K562 (cell line): Measurements from ENCODE around the gene PUSL1. TPM values are rescaled to one million over a fixed set of nuclear protein-coding genes. Genes with fewer than 3 reads are reported as not detected.

Experiments
- ADNP ChIP-seq: fragments of 200-800 bp; sonication (Bioruptor generic); IDR thresholded peaks from 2 replicates; pipeline ENCODE4 v1.6.1; 2016; ENCODE audit warnings: missing genetic modification characterization, missing compliant biosample characterization
- ARNT ChIP-seq, 2 experiments: fragments of 450-650 bp; IDR thresholded peaks; 2 replicates each; pipeline ENCODE4 v1.6.1; 2016; ENCODE audit warnings: mild to moderate bottlenecking in 1 of 2
- BCOR ChIP-seq: fragments of 450-650 bp; IDR thresholded peaks from 2 replicates; pipeline ENCODE4 v1.6.1; 2016
- CBFA2T3 ChIP-seq: fragments of 450-650 bp; IDR thresholded peaks from 2 replicates; pipeline ENCODE4 v1.6.1; 2017
- CCAR2 ChIP-seq: fragments of 200-400 bp; formaldehyde crosslinking; IDR thresholded peaks from 2 replicates; pipeline ENCODE4 v1.6.1; 2017; ENCODE audit warnings: mild to moderate bottlenecking, low read depth, low read length
- CSDE1 ChIP-seq, 2 experiments: fragments of 450-650 bp; IDR thresholded peaks; 2 replicates each; pipeline ENCODE4 v1.6.1; 2016; ENCODE audit warnings: mild to moderate bottlenecking in 1 of 2
- DDX20 ChIP-seq: fragments of 450-650 bp; IDR thresholded peaks from 2 replicates; pipeline ENCODE4 v1.6.1; 2016; ENCODE audit warnings: missing genetic modification characterization, low read depth, mild to moderate bottlenecking, missing compliant biosample characterization, moderate library complexity
- E2F3 ChIP-seq: fragments of 250-450 bp; sonication (Bioruptor Pico); IDR thresholded peaks from 2 replicates; pipeline ENCODE4 v1.4.0; 2020; ENCODE audit warnings: mild to moderate bottlenecking
- HBP1 ChIP-seq: fragments of 450-650 bp; formaldehyde crosslinking; IDR thresholded peaks from 2 replicates; pipeline ENCODE4 v1.4.0; 2022; ENCODE audit warnings: missing genetic modification characterization
- MAFG ChIP-seq: fragments of 450-650 bp; conservative IDR thresholded peaks from 2 replicates; pipeline ENCODE4 v1.6.1; 2016; ENCODE audit warnings: missing genetic modification characterization, missing compliant biosample characterization
- MAFK ChIP-seq: IDR thresholded peaks from 2 replicates; pipeline ENCODE4 v1.6.1; 2011; ENCODE audit warnings: low read length, improper control_type of control experiment
- MAZ ChIP-seq, 2 experiments: fragments of 450-650 bp in 1 of 2; sonication (generic) in 1 of 2; formaldehyde crosslinking; IDR thresholded peaks in 1 of 2; conservative IDR thresholded peaks in 1 of 2; 2 replicates each; pipeline versions ENCODE4 v1.4.0 to v1.5.0; 2020; ENCODE audit warnings: mild to moderate bottlenecking in 1 of 2, missing genetic modification reagents in 1 of 2
- NR2C1 ChIP-seq, 2 experiments: fragments of 450-650 bp; IDR thresholded peaks; 2 replicates each; pipeline ENCODE4 v1.6.1; 2017; ENCODE audit warnings: mild to moderate bottlenecking in 2 of 2, antibody characterized with exemption in 1 of 2, inconsistent platforms in 1 of 2, missing compliant biosample characterization in 1 of 2, missing genetic modification characterization in 1 of 2
- PHF8 ChIP-seq: fragments of 200-600 bp; sonication (generic); IDR thresholded peaks from 2 replicates; pipeline ENCODE4 v1.6.1; 2012; ENCODE audit warnings: mixed run types, mild to moderate bottlenecking, inconsistent platforms, low read length, moderate library complexity, borderline replicate concordance
- SMARCB1 ChIP-seq: IDR thresholded peaks from 2 replicates; pipeline ENCODE4 v1.6.1; 2011; ENCODE audit warnings: improper control_type of control experiment, low read depth; ENCODE audit not compliant: insufficient read length
- ZNF511 ChIP-seq: sonication (generic); formaldehyde crosslinking; IDR thresholded peaks from 2 replicates; pipeline ENCODE4 v1.8.0; 2022; ENCODE audit warnings: mild to moderate bottlenecking, missing genetic modification reagents
- polyA plus RNA-seq, 8 experiments: library from polyadenylated mRNA; depleted of rRNA in 4 of 8; stranded (reverse) in 5 of 8; unstranded in 3 of 8; fragments of >200 nt; fragmentation: Nextera tagmentation in 2 of 8; fragmentation: Illumina TruSeq in 1 of 8; extraction: Ambion mirVana in 2 of 8; extraction: Trizol in 1 of 8; gene quantifications; 2 replicates each; pipeline versions ENCODE4 v1.2.1 to v1.2.3, GENCODE V29; 2011 to 2014; ENCODE audit warnings: inconsistent platforms in 1 of 8, missing spikeins in 1 of 8
- total RNA-seq, 7 experiments: library from RNA; depleted of rRNA in 6 of 7; stranded (reverse); fragments of >200 nt in 6 of 7; fragmentation: Illumina TruSeq in 2 of 7; extraction: Trizol in 2 of 7; gene quantifications; 2 replicates each; pipeline versions ENCODE4 v1.2.1 to v1.2.3, GENCODE V29; 2011 to 2021; ENCODE audit warnings: low replicate concordance in 1 of 7
- TF ChIP-seq, protein P1 (sequence below): fragments of 450-650 bp; formaldehyde crosslinking; IDR thresholded peaks from 2 replicates; pipeline ENCODE4 v1.4.0; 2020; ENCODE audit warnings: mild to moderate bottlenecking, moderate library complexity
- TF ChIP-seq, protein P2 (sequence below): fragments of 250-450 bp; sonication (Bioruptor Pico); IDR thresholded peaks from 2 replicates; pipeline ENCODE4 v1.4.0; 2020; ENCODE audit warnings: mild to moderate bottlenecking, moderate library complexity, borderline replicate concordance
- TF ChIP-seq, protein P3 (sequence below): sonication (generic); formaldehyde crosslinking; IDR thresholded peaks from 2 replicates; pipeline ENCODE4 v1.9.0; 2022; ENCODE audit warnings: mild to moderate bottlenecking, missing genetic modification reagents
- TF ChIP-seq, protein P4 (sequence below): fragments of 250-450 bp; sonication (Bioruptor Pico); IDR thresholded peaks from 2 replicates; pipeline ENCODE4 v1.4.0; 2020

PUSL1 gene
- total and polyA plus RNA-seq, 9 of the 15 experiments (the other 6 are each of a cell fraction or from before 2014, with no cell fraction given), result 0.62 to 86.9 (median 13.6) TPM

- TF ChIP-seq HBP1 (no peak), ARNT (IDR thresholded peaks at IDR 0.05) (no peak), MAZ (CRISPR knock-in tag; conservative IDR thresholded peaks at IDR 0.05 in 1 of 2, IDR thresholded peaks at IDR 0.05 in 1 of 2) (peak in 1 of 2 experiments; percentile 66; a peak in 2 of 4 replicates), MAFG (tag) (no peak), NR2C1 (IDR thresholded peaks at IDR 0.05) (peak; percentile 18; the same call in 1 of the 2 replicates), NR2C1 (tag; IDR thresholded peaks at IDR 0.05) (no peak), DDX20 (tag) (no peak), SMARCB1 (no peak), CCAR2 (no peak), E2F3 (CRISPR knock-in tag) (no peak), CSDE1 (IDR thresholded peaks at IDR 0.05) (no peak), BCOR (no peak), PHF8 (peak; percentile 42; the same call in 1 of the 2 replicates), MAFK (no peak), ADNP (tag) (no peak), CBFA2T3 (no peak), ZNF511 (CRISPR knock-in tag) (peak; percentile 64; the same call in 1 of the 2 replicates)
- TF ChIP-seq, protein P1, sequence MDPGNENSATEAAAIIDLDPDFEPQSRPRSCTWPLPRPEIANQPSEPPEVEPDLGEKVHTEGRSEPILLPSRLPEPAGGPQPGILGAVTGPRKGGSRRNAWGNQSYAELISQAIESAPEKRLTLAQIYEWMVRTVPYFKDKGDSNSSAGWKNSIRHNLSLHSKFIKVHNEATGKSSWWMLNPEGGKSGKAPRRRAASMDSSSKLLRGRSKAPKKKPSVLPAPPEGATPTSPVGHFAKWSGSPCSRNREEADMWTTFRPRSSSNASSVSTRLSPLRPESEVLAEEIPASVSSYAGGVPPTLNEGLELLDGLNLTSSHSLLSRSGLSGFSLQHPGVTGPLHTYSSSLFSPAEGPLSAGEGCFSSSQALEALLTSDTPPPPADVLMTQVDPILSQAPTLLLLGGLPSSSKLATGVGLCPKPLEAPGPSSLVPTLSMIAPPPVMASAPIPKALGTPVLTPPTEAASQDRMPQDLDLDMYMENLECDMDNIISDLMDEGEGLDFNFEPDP (CRISPR knock-in tag), result no peak
- TF ChIP-seq, protein P2, sequence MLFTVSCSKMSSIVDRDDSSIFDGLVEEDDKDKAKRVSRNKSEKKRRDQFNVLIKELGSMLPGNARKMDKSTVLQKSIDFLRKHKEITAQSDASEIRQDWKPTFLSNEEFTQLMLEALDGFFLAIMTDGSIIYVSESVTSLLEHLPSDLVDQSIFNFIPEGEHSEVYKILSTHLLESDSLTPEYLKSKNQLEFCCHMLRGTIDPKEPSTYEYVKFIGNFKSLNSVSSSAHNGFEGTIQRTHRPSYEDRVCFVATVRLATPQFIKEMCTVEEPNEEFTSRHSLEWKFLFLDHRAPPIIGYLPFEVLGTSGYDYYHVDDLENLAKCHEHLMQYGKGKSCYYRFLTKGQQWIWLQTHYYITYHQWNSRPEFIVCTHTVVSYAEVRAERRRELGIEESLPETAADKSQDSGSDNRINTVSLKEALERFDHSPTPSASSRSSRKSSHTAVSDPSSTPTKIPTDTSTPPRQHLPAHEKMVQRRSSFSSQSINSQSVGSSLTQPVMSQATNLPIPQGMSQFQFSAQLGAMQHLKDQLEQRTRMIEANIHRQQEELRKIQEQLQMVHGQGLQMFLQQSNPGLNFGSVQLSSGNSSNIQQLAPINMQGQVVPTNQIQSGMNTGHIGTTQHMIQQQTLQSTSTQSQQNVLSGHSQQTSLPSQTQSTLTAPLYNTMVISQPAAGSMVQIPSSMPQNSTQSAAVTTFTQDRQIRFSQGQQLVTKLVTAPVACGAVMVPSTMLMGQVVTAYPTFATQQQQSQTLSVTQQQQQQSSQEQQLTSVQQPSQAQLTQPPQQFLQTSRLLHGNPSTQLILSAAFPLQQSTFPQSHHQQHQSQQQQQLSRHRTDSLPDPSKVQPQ (CRISPR knock-in tag), result no peak
- TF ChIP-seq, protein P3, sequence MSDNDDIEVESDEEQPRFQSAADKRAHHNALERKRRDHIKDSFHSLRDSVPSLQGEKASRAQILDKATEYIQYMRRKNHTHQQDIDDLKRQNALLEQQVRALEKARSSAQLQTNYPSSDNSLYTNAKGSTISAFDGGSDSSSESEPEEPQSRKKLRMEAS, result peak; percentile 87
- TF ChIP-seq, protein P4, sequence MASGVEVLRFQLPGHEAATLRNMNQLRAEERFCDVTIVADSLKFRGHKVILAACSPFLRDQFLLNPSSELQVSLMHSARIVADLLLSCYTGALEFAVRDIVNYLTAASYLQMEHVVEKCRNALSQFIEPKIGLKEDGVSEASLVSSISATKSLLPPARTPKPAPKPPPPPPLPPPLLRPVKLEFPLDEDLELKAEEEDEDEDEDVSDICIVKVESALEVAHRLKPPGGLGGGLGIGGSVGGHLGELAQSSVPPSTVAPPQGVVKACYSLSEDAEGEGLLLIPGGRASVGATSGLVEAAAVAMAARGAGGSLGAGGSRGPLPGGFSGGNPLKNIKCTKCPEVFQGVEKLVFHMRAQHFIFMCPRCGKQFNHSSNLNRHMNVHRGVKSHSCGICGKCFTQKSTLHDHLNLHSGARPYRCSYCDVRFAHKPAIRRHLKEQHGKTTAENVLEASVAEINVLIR (CRISPR knock-in tag), result no peak
These were observed 39.4 kb downstream of the PUSL1 start (continued) for GRCh38 chr1:1347663-1348419.
